Fibroblast of skin of abdomen (primary cell): ENCODE measurements around the gene ZNF516.

ENCODE experiments used
- DNase-seq: peaks from one replicate; pipeline ENCODE4 v3.0.0-alpha.2; 2013

ZNF516 gene

GRCh38 chr18:76319366-76319765 is 175.7 kb downstream of the ZNF516 start:
- DNase-seq: no peak

DNA sequence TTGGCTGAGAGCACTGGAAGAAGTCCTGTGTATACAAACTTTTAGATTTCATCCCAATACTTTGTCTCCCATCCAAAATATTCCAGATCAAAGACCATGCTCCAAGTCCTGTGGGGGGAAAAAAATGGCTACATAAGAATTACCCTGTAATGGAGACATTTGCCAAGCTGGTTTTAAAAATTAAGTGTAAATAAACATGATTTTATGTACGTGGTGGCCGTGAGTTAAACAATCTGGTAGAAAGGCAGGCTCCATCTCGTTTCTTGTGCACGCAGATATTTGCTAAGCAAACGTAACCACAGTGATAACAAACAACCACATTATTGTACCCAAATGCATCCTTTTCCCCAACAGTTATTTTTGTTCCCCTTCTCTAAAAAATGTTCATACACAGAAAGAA is 176.4 kb downstream of the ZNF516 start:
- DNase-seq: no peak

DNA sequence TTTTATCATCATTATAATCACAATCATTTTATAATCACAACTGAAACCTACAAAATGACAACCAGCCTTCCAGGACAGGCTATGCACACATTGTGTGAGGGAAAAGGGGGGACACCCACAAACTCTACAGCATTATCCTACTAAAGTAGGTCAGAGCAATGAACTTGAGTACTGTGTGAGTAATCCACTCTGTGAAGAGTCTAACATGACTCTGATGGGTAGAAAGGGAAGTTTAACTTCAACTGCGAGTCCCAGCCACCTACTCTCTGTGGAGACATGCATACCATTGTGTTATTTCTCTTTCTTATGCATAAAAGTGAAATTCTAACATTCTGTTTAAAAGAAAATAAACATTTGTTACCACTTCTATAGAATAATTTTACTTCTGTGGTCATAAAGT is 177.9 kb downstream of the ZNF516 start:
- no peak for DNase-seq

- no peak for DNase-seq
Measured at GRCh38 chr18:76315722-76316230, 179.3 kb downstream of the ZNF516 start.

DNA sequence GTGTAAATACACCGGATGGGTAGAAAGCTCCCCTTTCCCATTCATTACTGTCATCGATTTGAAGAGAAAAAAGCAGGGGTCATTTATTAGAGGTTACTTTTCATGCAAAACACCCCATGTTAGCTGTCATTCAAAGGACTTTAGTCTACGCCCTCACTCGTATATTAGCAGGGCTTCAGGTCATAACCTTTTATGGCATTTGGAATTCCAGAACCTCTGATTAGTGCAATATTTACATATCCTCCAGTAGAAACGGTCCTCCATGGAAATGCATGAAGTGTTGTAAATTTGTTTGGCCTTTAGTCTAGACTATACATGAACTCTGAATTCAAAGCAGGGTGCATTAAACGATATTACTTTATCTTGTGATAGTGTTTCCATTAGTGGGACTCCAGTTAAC is 180.5 kb downstream of the ZNF516 start:
- DNase-seq: no peak

- DNase-seq: no peak
Measured at GRCh38 chr18:76314015-76314414, 181.0 kb downstream of the ZNF516 start.
